SH-SY5Y (cell line): Measurements from ENCODE around the gene MEX3D.

Source experiments
- GATA2 ChIP-seq: IDR thresholded peaks from 2 replicates; pipeline ENCODE4 v1.6.1; 2011; ENCODE audit warnings: mild to moderate bottlenecking, low read depth, low read length
- GATA3 ChIP-seq: IDR thresholded peaks from 2 replicates; pipeline ENCODE4 v1.6.1; 2011; ENCODE audit warnings: low read depth, mild to moderate bottlenecking, low read length, moderate library complexity

- TF ChIP-seq GATA2, result no peak
- no peak for TF ChIP-seq GATA3
Observed at GRCh38 chr19:1521636-1522035, 46.5 kb downstream of the MEX3D start.
